ENCODE results near the gene KLHL36.

GRCh38 chr16:84652566-84652965 is 4.3 kb downstream of the KLHL36 start:
- TF ChIP-seq POLR2A (IDR thresholded peaks at IDR 0.05; ENCODE audit: low read depth) (no peak), CTCF (IDR thresholded peaks at IDR 0.05) (no peak), POLR2AphosphoS5 (IDR thresholded peaks at IDR 0.05) (no peak)
